MV-4-11 (cell line): Measurements from ENCODE around the gene COMTD1.

ENCODE experiments used
- DNase-seq: peaks from one replicate; lab custom pipeline; 2025; lab: John Stamatoyannopoulos, UW

Gene COMTD1

GRCh38 chr10:75235375-75236177 lies at the start of gene COMTD1:
COMTD1 (minus strand) TSS chr10:75235957; CDS start chr10:75235928, 29 bp downstream.
- peak; percentile 73 for DNase-seq

- no peak for DNase-seq
Measured at GRCh38 chr10:75283671-75284470, 48.1 kb upstream of the COMTD1 start.

- no peak for DNase-seq
Measured at GRCh38 chr10:75283078-75283670, 47.4 kb upstream of the COMTD1 start.

GRCh38 chr10:75281974-75282373 lies 46.2 kb upstream of the COMTD1 start:
- DNase-seq, result no peak

GRCh38 chr10:75280236-75280635 lies 44.5 kb upstream of the COMTD1 start:
- DNase-seq, result no peak

GRCh38 chr10:75276069-75276872 lies 40.5 kb upstream of the COMTD1 start:
- DNase-seq, result no peak

GRCh38 chr10:75272896-75273295 lies 37.1 kb upstream of the COMTD1 start:
- DNase-seq, result no peak

GRCh38 chr10:75272094-75272493 lies 36.3 kb upstream of the COMTD1 start:
- DNase-seq, result no peak

GRCh38 chr10:75269605-75270004 lies 33.8 kb upstream of the COMTD1 start:
- DNase-seq, result peak; percentile 24

- no peak for DNase-seq
Measured at GRCh38 chr10:75266945-75267344, 31.2 kb upstream of the COMTD1 start.

- no peak for DNase-seq
Measured at GRCh38 chr10:75265856-75266255, 30.1 kb upstream of the COMTD1 start.

- no peak for DNase-seq
Measured at GRCh38 chr10:75263806-75264205, 28.0 kb upstream of the COMTD1 start.

GRCh38 chr10:75261813-75262705 lies 26.3 kb upstream of the COMTD1 start:
- DNase-seq, result no peak

- no peak for DNase-seq
Measured at GRCh38 chr10:75260990-75261389, 25.2 kb upstream of the COMTD1 start.

GRCh38 chr10:75254739-75255138 lies 19.0 kb upstream of the COMTD1 start:
- DNase-seq, result no peak

- DNase-seq, result no peak
Measured at GRCh38 chr10:75253281-75254220, 17.8 kb upstream of the COMTD1 start.

GRCh38 chr10:75250934-75251333 lies 15.2 kb upstream of the COMTD1 start:
- DNase-seq, result no peak

GRCh38 chr10:75247797-75248196 lies 12.0 kb upstream of the COMTD1 start:
- no peak for DNase-seq

GRCh38 chr10:75246506-75246905 lies 10.7 kb upstream of the COMTD1 start:
- DNase-seq, result no peak
